ENCODE results near the gene MAST4.

MAST4 gene

GRCh38 chr5:67144183-67144639 is 548.0 kb downstream of the MAST4 start:
- DNase-seq, result no peak

- DNase-seq, result no peak
Observed at GRCh38 chr5:67146574-67146973, 550.4 kb downstream of the MAST4 start.

- no peak for DNase-seq
Observed at GRCh38 chr5:67146981-67147380, 550.8 kb downstream of the MAST4 start.

GRCh38 chr5:67147760-67148159 is 551.6 kb downstream of the MAST4 start:
- DNase-seq, result no peak

GRCh38 chr5:67149057-67149950 is 553.1 kb downstream of the MAST4 start:
- no peak for DNase-seq

GRCh38 chr5:67149951-67150523 is 553.8 kb downstream of the MAST4 start:
- no peak for DNase-seq

- DNase-seq, result no peak
Observed at GRCh38 chr5:67152400-67152799, 556.2 kb downstream of the MAST4 start.

GRCh38 chr5:67153292-67153691 is 557.1 kb downstream of the MAST4 start:
- DNase-seq, result no peak

- DNase-seq, result peak in 1 of 2 experiments; percentile 70
Observed at GRCh38 chr5:67154556-67155206, 558.5 kb downstream of the MAST4 start.

GRCh38 chr5:67156976-67157583 is 560.9 kb downstream of the MAST4 start:
- DNase-seq, result peak in 1 of 2 experiments; percentile 3

- DNase-seq, result no peak
Observed at GRCh38 chr5:67160272-67160671, 564.1 kb downstream of the MAST4 start.

GRCh38 chr5:67160985-67161384 is 564.8 kb downstream of the MAST4 start:
- no peak for DNase-seq

GRCh38 chr5:67161767-67162166 is 565.6 kb downstream of the MAST4 start:
- no peak for DNase-seq

- no peak for DNase-seq
Observed at GRCh38 chr5:67163231-67163756, 567.1 kb downstream of the MAST4 start.

GRCh38 chr5:67163863-67164595 is 567.8 kb downstream of the MAST4 start:
- no peak for DNase-seq

GRCh38 chr5:67164856-67165525 is 568.8 kb downstream of the MAST4 start:
- DNase-seq, result no peak

- no peak for DNase-seq
Observed at GRCh38 chr5:67165526-67166459, 569.6 kb downstream of the MAST4 start.

- DNase-seq, result no peak
Observed at GRCh38 chr5:67166460-67167285, 570.5 kb downstream of the MAST4 start.

- no peak for DNase-seq
Observed at GRCh38 chr5:67168069-67168468, 571.9 kb downstream of the MAST4 start.

- no peak for DNase-seq
Observed at GRCh38 chr5:67170767-67171166, 574.6 kb downstream of the MAST4 start.

Measured in NCI-H2081 (cell line).